Kidney epithelial cell (primary cell): ENCODE measurements around the gene HASPIN. TPM values are rescaled to one million over a fixed set of nuclear protein-coding genes. Genes with fewer than 3 reads are reported as not detected.

ENCODE experiments used
- DNase-seq: peaks from one replicate; pipeline ENCODE4 v3.0.0-alpha.2; 2010; ENCODE audit warnings: low read depth
- H3K27me3 ChIP-seq: 2 replicates; pipeline ENCODE4 v1.6.0; 2011; ENCODE audit warnings: low read length; ENCODE audit not compliant: control insufficient read depth, insufficient read depth
- H3K36me3 ChIP-seq: 2 replicates; pipeline ENCODE4 v1.5.1; 2011; ENCODE audit warnings: low read length; ENCODE audit not compliant: control insufficient read depth, insufficient read depth
- H3K4me3 ChIP-seq: 2 replicates; pipeline ENCODE4 v1.5.1; 2011; ENCODE audit warnings: low read depth, mild to moderate bottlenecking, control low read depth, low read length
- total RNA-seq: library from RNA; depleted of rRNA; stranded (reverse); fragments of >200 nt; gene quantifications from 2 replicates; pipeline ENCODE4 v1.2.3, GENCODE V29; 2015
- TF ChIP-seq, protein P1 (sequence below): IDR thresholded peaks from 2 replicates; pipeline ENCODE4 v1.5.1; 2011; ENCODE audit warnings: mild to moderate bottlenecking, moderate library complexity, low read length, control low read depth, inconsistent platforms; ENCODE audit not compliant: insufficient read depth, poor library complexity, severe bottlenecking

Gene HASPIN
- total RNA-seq, 1 donor from 2014 or later, result 3.0 TPM

- TF ChIP-seq, protein P1, sequence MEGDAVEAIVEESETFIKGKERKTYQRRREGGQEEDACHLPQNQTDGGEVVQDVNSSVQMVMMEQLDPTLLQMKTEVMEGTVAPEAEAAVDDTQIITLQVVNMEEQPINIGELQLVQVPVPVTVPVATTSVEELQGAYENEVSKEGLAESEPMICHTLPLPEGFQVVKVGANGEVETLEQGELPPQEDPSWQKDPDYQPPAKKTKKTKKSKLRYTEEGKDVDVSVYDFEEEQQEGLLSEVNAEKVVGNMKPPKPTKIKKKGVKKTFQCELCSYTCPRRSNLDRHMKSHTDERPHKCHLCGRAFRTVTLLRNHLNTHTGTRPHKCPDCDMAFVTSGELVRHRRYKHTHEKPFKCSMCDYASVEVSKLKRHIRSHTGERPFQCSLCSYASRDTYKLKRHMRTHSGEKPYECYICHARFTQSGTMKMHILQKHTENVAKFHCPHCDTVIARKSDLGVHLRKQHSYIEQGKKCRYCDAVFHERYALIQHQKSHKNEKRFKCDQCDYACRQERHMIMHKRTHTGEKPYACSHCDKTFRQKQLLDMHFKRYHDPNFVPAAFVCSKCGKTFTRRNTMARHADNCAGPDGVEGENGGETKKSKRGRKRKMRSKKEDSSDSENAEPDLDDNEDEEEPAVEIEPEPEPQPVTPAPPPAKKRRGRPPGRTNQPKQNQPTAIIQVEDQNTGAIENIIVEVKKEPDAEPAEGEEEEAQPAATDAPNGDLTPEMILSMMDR, result no peak
- H3K4me3 ChIP-seq, result no peak overlapping the region
- no peaks in the 10 kb centered on the region for H3K27me3 ChIP-seq
- H3K36me3 ChIP-seq, result no peaks in the 10 kb centered on the region
- no peak for DNase-seq
Measured at GRCh38 chr17:3761036-3761917, 37.6 kb downstream of the HASPIN start.

DNA sequence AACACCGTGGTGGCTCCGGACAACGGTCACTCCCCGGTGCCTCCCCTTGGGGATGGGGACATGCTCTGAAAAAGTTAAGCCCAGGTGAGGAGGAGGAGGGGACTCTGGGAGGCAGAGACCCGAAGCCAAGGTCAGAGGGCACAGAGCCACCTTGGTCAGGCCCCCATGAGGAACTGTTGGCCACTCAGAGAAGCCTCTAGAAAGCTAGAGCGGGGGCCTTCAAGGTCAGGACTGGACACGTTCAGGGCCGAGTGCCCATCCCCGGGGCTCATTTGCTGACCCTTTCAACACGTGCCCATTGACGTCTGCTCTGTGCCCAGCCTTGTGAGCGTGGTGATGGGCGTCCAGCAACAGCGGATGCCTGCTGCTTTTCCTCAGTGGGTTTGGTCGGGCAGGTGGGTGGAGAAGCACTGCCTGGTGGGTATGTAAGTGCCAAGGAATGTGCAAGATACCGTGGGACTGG, 38.2 kb downstream of the HASPIN start:
- TF ChIP-seq, protein P1, result no peak

GRCh38 chr17:3762922-3763776, 39.4 kb downstream of the HASPIN start:
- Histone ChIP-seq H3K36me3 (no peaks in the 10 kb centered on the region), H3K27me3 (no peaks in the 10 kb centered on the region), H3K4me3 (no peak overlapping the region)
- TF ChIP-seq, protein P1, result no peak
- no peak for DNase-seq

More for the DNA sequence above, 38.2 kb downstream of the HASPIN start:
- Histone ChIP-seq H3K27me3 (no peaks in the 10 kb centered on the region), H3K4me3 (no peak overlapping the region), H3K36me3 (no peaks in the 10 kb centered on the region)
- no peak for DNase-seq

DNA sequence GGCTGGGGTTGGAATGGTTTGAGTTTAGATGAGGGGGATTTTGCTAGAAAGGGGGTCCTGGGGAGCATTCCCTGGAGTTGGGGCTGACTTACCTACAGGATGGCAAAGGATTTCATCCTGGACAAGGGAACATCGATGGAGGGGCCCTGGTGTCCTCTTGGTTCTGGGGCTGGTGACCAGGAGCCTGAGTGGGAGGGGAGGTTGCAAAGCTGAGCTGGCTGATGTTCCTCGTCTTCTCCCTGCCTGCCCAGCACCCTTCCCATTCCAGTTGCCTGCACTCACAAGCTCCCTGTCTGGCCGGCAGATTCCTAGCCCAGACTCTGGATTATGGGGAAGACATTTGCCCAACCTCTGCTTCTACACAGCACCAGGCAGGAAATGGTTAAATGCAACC, 40.1 kb downstream of the HASPIN start:
- no peaks in the 10 kb centered on the region for H3K27me3 ChIP-seq
- TF ChIP-seq, protein P1, result no peak
- no peak for DNase-seq
- no peak overlapping the region for H3K4me3 ChIP-seq
- no peaks in the 10 kb centered on the region for H3K36me3 ChIP-seq

- no peak overlapping the region for H3K4me3 ChIP-seq
- no peaks in the 10 kb centered on the region for H3K36me3 ChIP-seq
- DNase-seq, result no peak
- no peaks in the 10 kb centered on the region for H3K27me3 ChIP-seq
- TF ChIP-seq, protein P1, result no peak
Measured at GRCh38 chr17:3765981-3766380, 42.3 kb downstream of the HASPIN start.
